Stimulated activated CD4-positive, alpha-beta T cell treated with anti-CD3 and anti-CD28 coated beads, Interleukin-15, amount 100 ng/mL, for 48 hours (primary cell): ENCODE results near the gene GNAL.
"Not testable (repeated sequence)": the region's sequence is repeated elsewhere in the genome, so short reads cannot be mapped to it uniquely, and the experiment has no call there.

Experiments used
- DNase-seq, 2 donors: peaks; one replicate each; pipeline ENCODE4 v3.0.0-alpha.2; 2020; ENCODE audit warnings: low read depth in 2 of 2

GNAL gene

DNA sequence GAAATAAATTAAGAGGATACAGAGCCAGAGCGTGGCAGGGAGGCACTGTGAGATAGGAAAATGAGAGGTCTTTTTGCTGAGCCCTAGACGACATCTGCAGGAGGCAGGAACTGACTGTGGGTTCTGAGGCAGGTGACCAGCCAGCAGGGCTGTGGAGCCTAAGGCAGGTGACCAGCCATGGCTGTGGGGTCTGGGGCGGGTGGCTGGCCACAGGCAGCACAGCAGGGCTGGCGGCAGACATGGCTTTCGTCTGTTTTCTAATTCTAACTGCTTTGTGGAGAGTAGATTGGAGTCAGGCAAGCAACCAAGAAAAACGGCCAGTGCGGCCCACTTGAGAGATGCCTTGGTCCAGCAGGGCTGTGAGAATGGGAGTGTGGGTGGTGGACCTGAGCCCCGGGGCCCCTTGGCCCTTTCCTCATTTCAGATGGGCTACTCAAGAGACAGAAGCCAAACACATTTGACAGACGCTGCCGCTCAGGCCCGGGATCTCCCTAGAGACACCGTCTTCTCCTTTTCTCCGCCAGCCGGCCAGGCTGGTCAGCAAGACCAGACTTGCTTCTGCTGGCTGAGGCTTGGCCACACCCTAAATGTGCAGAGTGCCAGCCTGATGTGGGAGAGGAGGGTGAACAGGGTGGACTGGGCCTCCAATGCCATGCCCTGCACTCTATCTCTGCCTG, 19.7 kb upstream of the GNAL start:
- DNase-seq: no peak

DNA sequence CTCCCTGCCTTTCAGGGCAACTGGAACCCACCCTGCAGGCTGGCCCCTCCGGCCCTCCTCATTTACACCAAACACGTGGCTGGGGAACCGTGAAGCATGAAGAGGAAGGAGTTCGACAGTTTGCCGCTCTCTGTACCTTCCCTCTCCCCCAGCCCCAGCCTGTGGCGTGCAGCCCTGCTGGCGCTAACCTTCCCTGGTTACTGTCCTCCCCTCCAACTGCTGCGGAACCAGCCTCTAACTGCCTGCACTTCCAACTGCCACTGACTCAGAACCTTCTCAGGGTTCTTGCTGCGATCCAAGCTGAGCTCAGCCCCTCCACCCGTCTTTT, 19.2 kb upstream of the GNAL start:
- no peak for DNase-seq

DNA sequence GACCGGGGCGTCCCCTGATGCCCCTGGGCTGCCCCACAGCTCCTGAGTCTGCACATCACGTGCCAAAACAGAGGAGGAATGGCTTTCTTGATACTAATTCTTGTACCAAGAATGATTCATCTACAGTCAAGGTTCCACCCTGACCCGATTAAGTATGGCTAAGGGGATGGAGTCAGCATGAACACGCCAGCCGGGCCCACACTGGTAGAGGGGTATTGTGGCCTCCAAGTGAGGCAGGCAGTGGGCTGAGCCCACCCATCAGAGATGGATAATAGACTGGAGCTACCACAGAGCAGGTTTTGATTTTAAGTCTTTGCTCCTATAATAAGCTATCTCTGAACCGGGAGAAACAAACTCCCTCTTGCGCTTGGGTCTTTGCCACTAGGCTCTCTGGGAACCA, 17.9 kb upstream of the GNAL start:
- no peak for DNase-seq

DNA sequence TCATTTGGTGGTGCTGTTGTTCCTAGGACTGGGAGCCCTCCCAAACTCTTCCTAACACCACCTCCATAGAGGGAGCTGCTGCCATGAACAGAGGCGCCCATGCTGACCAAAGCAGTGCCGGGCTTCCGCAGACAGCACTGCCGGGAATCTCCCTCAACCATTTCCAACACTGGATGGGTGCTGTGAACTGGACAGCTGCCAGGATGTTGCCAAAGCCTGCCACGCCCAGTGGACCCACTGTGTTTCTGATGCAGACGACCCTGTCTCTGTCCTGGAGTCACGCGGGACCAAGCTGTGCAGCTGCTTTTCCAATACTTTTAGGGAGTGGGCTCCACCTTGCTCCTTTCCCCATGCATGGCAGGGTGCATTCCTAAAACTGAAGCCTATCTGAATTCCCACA, 16.9 kb upstream of the GNAL start:
- no peak for DNase-seq

DNA sequence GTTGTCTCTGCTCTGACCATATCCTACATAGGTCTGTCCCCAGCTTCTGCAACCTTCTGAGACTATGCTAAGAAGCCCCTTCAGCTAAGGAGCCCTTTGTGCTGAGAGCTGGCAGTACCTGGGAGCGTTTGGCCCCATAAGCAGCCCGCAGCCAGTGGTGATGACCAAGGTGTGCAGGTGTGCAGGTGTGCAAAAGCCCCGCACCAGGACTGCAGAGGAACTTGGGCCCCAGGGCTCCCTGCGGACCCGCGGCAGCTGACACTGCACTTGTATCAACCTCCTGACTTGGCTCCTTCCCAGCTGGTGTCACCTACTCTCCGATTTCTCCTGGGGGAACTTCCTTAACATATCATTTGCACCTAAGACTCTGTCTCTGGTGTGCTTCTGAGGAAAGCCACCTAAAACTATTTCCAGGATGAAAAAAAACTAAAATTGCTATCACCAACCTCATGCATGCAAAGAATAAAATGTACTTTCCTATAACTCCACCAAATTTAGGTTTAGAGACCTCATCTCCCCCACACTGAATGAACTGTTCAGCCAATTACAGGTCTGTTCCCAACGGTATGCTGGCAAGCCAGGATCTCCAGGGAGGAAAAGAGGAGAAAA, 16.1 kb upstream of the GNAL start:
- no peak for DNase-seq

DNA sequence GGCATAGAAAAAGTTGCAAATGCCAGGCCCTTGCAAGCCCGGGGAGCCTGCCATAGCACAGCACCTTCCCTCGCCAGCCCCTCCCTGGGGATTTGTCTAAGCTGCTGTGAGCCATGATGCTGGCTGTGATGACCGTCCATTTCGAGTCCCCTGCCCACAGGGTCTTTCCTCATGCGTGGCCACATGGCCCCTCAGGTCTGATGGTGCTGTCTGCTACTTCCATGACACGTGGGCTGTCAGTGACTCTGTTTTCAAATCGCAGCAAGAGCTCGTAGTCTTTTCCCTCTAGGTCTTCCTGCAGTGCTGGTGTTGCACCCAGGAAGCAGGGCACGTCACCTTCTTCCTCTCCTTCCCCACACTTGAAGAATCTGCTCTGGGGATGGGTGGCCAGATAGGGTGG, 15.5 kb upstream of the GNAL start:
- no peak for DNase-seq

DNA sequence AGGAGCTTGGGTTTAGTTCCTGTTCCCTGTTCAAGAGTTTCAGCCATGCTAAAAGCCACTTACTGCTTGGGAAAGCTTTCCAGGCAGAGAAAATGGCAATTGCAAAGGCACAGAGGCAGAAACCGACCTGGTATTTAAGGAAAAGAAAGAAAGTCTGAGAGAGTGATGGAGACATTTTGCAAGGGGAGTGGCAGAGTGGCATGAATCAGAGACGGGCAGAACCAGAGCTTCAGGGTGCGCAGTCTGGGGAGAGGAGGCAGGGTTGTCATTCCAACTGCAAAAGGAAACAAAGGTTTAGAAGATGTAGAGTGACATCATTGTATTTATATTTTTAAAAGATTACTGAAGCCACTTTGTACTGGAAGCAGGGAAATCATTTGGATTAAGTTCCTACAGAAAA, 14.9 kb upstream of the GNAL start:
- no peak for DNase-seq

DNA sequence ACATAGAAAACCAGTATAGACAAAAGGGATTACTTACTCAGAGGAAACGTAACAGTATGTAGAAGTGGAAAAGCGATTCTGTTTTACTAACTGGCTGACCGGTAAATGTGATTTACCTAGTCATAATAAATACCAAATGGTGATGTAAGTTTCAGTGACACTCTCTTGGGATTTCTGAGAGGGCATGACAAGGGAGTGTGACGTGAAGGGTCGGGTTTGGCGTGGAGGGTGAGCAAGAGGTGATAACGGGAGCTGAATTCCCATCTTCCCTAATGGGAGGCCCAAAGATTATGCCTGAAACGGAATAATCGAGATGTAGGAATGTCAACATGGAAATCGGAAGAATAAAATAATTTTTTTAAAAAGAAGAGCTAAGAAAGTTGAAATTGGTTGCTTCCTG, 12.7 kb upstream of the GNAL start:
- DNase-seq: no peak

DNA sequence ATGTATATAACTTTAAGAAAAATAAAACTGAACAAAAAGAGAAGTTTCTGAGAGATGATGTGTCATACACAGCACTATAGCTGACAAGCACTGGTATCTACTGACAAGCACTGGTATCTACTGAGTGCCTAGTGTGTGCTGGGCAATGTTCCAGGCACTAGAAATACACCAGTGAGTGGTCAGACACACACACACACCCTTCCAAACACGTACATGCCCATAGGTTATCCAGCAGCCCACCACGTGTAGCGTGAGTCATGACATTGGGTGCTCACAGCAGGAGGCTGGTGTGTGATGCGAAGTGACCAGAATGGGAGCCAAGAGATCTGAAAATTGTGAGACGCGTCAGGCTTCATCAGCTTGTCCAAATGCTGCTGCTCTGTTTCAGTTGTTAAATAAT, 12.2 kb upstream of the GNAL start:
- no peak for DNase-seq

DNA sequence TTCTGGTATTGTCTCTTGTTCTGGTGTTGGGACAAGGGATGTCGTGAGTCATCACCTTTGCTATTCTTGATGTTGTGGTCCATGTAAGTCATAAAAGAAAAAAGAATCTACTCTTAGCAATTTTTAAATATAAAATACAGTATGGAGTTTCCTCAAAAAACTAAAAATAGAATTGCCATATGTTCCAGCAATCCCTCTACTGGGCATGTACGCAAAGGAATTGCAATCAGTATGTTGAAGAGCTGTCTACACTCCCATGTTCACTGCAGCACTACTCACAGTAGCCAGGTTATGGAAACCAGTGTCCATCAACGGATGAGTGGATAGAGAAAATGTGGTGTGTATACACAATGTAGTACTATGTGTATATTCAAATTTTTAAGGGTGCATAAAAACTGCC, 10.9 kb upstream of the GNAL start:
- DNase-seq: no peak

DNA sequence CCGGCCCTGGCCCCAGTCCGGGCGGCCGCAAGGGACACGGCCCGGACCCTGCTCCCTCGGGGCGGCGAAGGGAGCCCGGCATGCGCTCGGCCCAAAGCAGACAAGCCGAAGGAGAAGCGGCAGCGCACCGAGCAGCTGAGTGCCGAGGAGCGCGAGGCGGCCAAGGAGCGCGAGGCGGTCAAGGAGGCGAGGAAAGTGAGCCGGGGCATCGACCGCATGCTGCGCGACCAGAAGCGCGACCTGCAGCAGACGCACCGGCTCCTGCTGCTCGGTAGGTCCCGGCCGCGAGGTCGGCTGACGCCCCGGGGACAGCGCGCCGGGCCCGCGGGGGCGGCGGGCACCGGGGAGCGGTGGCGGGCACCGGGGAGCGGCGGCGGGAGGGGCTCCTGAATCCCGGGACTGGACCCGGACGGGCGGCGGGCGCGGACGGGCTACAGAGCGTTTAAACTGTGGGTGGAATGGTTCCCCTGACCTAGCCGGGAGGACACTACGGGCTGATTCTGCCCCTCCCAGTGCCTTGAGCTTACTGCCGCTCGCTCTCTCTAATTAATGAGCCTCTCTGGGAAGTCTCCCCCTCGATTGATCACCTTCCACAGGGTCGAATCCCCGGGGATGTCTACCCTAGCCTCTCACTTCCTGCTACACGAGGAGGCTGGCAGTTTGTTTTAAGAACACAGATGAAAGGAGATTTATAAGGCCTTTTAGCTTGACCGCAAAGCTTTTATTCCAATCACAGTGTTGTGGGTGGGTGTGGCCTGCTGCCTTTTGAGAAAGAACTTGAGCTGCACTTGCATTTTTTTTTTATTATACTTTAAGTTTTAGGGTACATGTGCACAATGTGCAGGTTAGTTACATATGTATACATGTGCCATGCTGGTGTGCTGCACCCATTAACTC, 853 bp downstream of the GNAL start:
- no peak for DNase-seq

DNA sequence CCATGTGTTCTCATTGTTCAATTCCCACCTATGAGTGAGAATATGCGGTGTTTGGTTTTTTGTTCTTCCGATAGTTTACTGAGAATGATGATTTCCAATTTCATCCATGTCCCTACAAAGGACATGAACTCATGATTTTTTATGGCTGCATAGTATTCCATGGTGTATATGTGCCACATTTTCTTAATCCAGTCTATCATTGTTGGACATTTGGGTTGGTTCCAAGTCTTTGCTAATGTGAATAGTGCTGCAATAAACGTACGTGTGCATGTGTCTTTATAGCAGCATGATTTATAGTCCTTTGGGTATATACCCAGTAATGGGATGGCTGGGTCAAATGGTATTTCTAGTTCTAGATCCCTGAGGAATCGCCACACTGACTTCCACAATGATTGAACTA, 1.6 kb downstream of the GNAL start:
- DNase-seq: not testable (repeated sequence)

DNA sequence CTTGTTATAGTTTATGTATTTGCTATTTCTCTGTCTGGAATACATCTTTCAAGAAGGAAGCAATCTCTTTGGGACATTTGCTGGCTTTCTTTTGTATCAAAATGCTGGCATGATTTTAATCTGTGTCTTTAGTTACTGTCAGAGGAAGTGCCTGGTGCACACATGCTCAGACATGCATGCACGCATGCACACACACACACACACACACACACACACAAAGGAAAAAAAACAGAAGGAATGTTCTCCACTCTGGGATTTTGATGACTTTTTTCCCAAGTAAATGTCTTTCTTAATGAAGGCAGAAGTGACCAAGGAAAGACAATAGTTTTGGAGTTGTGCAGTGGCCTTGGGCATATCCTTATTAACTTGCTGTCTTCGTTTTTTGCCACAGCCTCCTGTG, 6.7 kb downstream of the GNAL start:
- DNase-seq: no peak

DNA sequence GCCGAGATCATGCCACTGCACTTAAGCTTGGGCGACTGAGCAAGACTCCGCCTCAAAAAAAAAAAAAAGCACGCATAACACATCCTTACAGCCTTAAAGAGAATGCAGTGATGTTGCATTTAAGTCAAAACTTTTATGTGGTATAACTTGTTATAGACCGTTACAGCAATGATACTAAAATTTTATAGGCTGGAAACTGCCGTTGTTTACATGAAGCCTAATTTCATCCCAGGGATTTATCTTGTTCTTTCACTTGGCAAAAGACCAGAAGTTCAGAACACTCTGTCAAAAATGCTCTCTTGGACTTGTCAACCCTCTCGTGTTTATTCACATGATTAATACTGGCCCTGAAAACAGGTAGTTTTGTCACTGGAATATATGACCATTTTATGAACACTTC, 7.4 kb downstream of the GNAL start:
- DNase-seq: no peak

DNA sequence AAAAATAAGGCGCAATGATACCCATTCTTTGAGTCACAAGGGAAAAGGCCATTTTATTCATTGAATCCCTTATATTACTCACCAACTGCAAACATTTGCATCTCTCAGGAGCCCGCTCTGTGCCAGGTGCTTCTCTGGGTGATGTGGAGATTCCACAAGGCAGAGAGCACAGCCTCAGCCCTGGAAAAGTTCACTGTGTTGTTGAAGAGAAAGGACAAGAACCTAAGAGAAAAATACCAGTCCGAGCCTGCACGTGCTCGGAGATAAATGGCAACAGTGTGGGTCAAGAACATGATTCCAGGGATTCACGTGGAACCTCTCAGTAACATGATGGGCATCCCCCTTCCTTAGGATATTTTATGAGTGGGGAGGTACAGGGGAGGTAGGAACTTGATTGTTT, 11.8 kb downstream of the GNAL start:
- no peak for DNase-seq

DNA sequence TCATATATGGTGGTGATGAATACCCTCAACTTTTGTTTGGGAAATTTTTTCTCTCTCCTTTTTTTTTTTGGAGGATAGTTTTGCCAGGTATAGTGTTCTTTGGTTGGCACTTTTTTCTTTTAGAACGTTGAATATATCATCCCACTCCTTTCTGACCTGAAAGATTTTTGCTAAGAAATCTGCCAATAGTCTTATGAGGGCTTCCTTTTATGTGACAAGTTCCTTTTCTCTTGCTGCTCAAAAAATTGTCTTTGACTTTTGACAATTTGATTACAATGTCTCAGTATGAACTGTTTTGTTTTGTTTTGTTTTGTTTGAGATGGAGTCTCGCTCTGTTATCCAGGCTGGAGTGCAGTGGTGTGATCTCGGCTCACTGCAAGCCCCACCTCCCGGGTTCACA, 21.5 kb downstream of the GNAL start:
- DNase-seq: no peak

DNA sequence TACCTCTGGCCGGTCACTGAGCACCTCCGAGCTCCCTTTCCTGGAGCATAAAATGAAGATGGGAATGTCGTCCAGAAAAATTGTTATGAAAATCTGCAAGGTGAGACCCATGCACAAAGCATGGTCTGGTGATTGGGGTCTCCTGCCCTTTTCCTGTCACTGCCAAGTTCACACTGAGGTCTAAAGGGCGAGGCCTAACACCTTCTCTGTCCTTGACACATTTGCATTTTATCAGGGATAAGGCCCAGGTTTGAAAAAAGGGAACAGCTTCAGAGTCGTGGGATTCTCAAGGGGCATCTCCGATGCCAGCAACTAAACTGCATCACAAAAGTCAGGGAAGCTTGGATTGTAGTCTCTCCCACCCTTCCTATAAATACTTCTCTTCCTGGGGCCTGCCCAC, 24.7 kb downstream of the GNAL start:
- DNase-seq: no peak

DNA sequence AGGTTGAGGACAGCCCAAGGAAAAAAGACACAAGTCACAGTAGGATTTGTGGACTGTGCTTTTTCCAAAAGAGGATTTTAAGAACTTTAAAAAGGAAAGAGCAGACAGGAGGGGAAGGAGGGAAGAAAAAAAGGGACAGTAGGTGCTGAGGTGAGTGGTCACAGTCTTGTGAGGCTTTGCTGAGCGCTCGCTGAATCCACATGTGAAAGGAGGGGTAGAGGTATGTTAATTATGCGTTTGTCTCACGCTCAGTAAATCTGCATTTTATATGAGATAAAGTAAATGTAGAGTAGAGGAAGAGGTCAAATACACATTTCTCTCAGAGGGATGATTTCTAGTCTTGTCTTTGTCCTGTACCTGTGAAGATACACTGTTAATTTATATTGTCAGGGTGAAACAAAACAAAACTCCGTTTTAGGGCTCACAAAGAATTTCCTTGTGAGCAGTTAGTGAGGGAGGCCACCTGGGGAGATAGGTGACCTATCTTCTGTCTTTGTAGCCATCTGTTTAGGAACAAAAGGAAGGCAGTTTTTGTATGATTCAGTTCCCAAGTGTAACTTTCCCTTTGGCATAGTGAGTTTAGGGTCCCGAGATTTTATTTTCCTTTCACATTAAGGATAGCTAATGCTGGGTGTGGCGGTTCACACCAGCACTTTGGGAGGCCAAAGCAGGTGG, 25.3 kb downstream of the GNAL start:
- DNase-seq: no peak

DNA sequence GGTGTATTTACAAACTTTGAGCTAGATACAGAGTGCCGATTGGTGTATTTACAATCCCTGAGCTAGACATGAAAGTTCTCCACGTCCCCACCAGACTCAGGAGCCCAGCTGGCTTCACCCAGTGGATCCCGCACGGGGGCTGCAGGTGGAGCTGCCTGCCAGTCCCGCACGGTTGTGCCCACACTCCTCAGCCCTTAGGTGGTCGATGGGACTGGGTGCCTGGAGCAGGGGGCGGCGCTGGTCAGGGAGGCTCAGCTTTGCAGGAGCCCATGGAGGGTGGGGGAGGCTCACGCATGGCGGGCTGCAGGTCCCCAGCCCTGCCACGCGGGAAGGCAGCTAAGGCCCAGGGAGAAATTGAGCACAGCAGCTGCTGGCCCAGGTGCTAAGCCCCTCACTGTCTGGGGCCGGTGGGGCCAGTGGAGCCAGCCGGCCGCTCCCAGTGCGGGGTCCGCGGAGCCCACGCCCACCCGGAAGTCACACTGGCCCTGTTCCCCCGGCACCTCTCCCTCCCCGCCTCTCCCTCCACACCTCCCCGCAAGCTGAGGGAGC, 27.8 kb downstream of the GNAL start:
- not testable (repeated sequence) for DNase-seq

DNA sequence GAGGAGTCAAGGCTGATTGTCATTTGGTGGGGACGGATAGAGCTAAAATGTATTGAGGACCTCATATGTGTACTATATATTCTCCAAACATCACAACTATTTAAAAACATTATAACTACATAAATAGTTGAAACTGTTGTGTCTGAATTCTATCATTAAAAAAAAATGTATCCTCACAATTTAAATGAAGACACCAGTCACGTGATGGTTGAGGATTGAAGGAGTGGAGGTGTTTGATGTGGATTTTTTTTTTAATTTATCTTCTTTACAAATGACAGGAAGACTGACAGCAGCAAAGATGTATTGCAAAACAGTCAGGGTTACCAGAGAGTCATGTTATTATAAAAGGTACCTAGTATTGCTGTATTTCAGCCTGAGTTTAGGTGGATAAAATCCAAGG, 30.0 kb downstream of the GNAL start:
- no peak for DNase-seq

DNA sequence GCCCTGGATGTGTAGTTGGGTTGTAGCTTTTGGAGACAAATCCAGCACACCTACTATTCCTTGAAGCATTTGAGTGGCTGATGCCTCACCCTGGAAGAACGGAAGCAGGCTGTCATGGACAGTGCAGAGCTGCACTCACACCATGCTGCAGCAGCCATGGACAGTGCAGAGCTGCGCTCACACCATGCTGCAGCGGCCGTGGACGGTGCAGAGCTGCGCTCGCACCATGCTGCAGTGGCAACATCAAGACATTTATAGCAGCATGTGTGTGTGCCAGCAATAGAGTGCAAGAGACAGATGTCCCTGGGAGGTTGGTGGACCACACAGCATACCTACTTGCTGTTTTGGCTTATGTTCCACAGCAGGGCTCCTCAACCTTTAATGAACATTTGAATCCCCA, 30.6 kb downstream of the GNAL start:
- no peak for DNase-seq

DNA sequence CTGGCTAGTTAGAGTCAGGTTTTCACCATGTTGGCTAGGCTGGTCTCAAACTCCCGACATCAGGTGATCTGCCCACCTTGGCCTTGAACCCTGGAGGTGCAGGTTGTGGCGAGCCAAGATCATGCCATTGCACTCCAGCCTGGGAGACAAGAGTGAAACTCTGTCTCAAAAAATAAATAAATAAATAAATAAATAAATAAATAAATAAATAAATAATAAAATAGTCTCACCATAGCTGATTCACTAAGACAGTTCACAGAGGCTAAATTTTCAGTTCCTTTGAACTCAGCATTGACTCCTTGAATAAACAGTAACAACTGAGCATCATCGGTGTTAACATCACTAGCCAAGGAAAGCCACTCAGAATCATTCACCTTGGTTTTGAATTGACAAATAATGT, 32.7 kb downstream of the GNAL start:
- DNase-seq: no peak
